A549 (cell line): ENCODE results near the gene RASL10A. TPM values are rescaled to one million over a fixed set of nuclear protein-coding genes. Genes with fewer than 3 reads are reported as not detected.

Source experiments
- ATAC-seq, 2 experiments: fragments of 200-7000 bp in 1 of 2; fragments of >200 bp in 1 of 2; cut with Nextera tagmentation in 1 of 2; cut with Tn5 transposase in 1 of 2; 3 replicates each; pipeline versions ENCODE4 v1.8.0 to v1.9.1; 2018 to 2020; ENCODE audit warnings: mild to moderate bottlenecking in 1 of 2, moderate library complexity in 1 of 2
- CTCF ChIA-PET: fragments of 300-600 bp; sonication (Branson Sonifier 250); formaldehyde crosslinking; extraction: SDS; loops from one replicate; lab custom pipeline; 2021; ENCODE audit warnings: antibody characterized with exemption, inconsistent platforms; lab: Yijun Ruan, JAX
- POLR2A ChIA-PET: fragments of 350-600 bp; formaldehyde crosslinking; extraction: SDS; loops from one replicate; lab custom pipeline; 2021; ENCODE audit warnings: antibody characterized with exemption, inconsistent platforms; lab: Yijun Ruan, JAX
- DNase-seq, 2 experiments: peaks; one replicate each; pipeline versions ENCODE4 v3.0.0 to v3.0.0-alpha.2; 2011 to 2016; ENCODE audit warnings: low read depth in 1 of 2, low spot score in 1 of 2
- FAIRE-seq: peaks from 2 replicates; lab custom pipeline; 2011; peaks lifted over from hg19 to GRCh38; lab: Jason Lieb, UNC
- H3K27ac ChIP-seq, 2 experiments: fragments of >200 bp; sonication (Bioruptor Twin); formaldehyde crosslinking; 3 replicates each; pipeline ENCODE4 v1.5.1; 2016 to 2017
- H3K4me1 ChIP-seq: fragments of >200 bp; sonication (Bioruptor Twin); formaldehyde crosslinking; 3 replicates; pipeline ENCODE4 v1.6.1; 2016
- H3K4me2 ChIP-seq: fragments of >200 bp; sonication (Bioruptor Twin); formaldehyde crosslinking; 3 replicates; pipeline ENCODE4 v1.6.1; 2016
- H3K4me3 ChIP-seq: fragments of >200 bp; sonication (Bioruptor Twin); formaldehyde crosslinking; 3 replicates; pipeline ENCODE4 v1.5.1; 2016
- H3K9me3 ChIP-seq: fragments of >200 bp; sonication (Bioruptor Twin); formaldehyde crosslinking; 3 replicates; pipeline ENCODE4 v1.6.1; 2016
- CBX2 ChIP-seq: fragments of 200-600 bp; sonication (generic); IDR thresholded peaks from 2 replicates; pipeline ENCODE4 v1.6.1; 2016; ENCODE audit warnings: low read depth, mild to moderate bottlenecking, borderline replicate concordance
- CHD4 ChIP-seq: fragments of 200-600 bp; sonication (generic); IDR thresholded peaks from 2 replicates; pipeline ENCODE4 v1.6.1; 2016; ENCODE audit warnings: antibody characterized with exemption, mild to moderate bottlenecking, borderline replicate concordance
- EHMT2 ChIP-seq: fragments of 200-600 bp; sonication (generic); IDR thresholded peaks from 2 replicates; pipeline ENCODE4 v1.6.1; 2016; ENCODE audit warnings: antibody characterized with exemption, low read depth, mild to moderate bottlenecking, moderate library complexity
- EP300 ChIP-seq, 2 experiments: fragments of >200 bp; sonication (Bioruptor Twin); formaldehyde crosslinking; IDR thresholded peaks; 2 replicates in 1 of 2; 3 replicates in 1 of 2; pipeline ENCODE4 v1.6.1; 2016 to 2017
- FOXS1 ChIP-seq: fragments of 250-450 bp; sonication (Bioruptor Pico); IDR thresholded peaks from 2 replicates; pipeline ENCODE4 v1.5.0; 2020; ENCODE audit warnings: mild to moderate bottlenecking, moderate library complexity
- GATA3 ChIP-seq: IDR thresholded peaks from 2 replicates; pipeline ENCODE4 v1.6.1; 2012; ENCODE audit warnings: borderline replicate concordance
- HEYL ChIP-seq: fragments of 250-450 bp; sonication (Bioruptor Pico); IDR thresholded peaks from 2 replicates; pipeline ENCODE4 v1.8.0; 2021; ENCODE audit warnings: mild to moderate bottlenecking, moderate library complexity
- HOXA7 ChIP-seq: fragments of 250-450 bp; sonication (Bioruptor Pico); IDR thresholded peaks from 2 replicates; pipeline ENCODE4 v1.5.0; 2020; ENCODE audit warnings: mild to moderate bottlenecking, moderate library complexity
- HOXB13 ChIP-seq: fragments of 250-450 bp; sonication (Bioruptor Pico); IDR thresholded peaks from 2 replicates; pipeline ENCODE4 v1.5.0; 2020; ENCODE audit warnings: low read depth, mild to moderate bottlenecking, moderate library complexity
- HOXB5 ChIP-seq: fragments of 250-450 bp; sonication (Bioruptor Pico); IDR thresholded peaks from 2 replicates; pipeline ENCODE4 v1.5.0; 2020; ENCODE audit warnings: mild to moderate bottlenecking, moderate library complexity
- MAFK ChIP-seq: fragments of 450-650 bp; IDR thresholded peaks from 2 replicates; pipeline ENCODE4 v1.6.1; 2014; ENCODE audit not compliant: partially characterized antibody
- MYC ChIP-seq: IDR thresholded peaks from 2 replicates; pipeline ENCODE4 v1.6.1; 2012; ENCODE audit warnings: mild to moderate bottlenecking, inconsistent platforms, low read length, improper control_type of control experiment, borderline replicate concordance
- NPAS2 ChIP-seq: fragments of 250-450 bp; sonication (Bioruptor Pico); IDR thresholded peaks from 2 replicates; pipeline ENCODE4 v1.8.0; 2022; ENCODE audit warnings: mild to moderate bottlenecking, moderate library complexity, borderline replicate concordance
- NR3C1 ChIP-seq: fragments of >200 bp; sonication (Bioruptor Twin); formaldehyde crosslinking; IDR thresholded peaks from 3 replicates; pipeline ENCODE4 v1.6.1; 2017
- POLR2A ChIP-seq: IDR thresholded peaks from 2 replicates; pipeline ENCODE4 v1.6.1; 2012; ENCODE audit warnings: mild to moderate bottlenecking, low read length
- RARB ChIP-seq: fragments of 250-450 bp; sonication (Bioruptor Pico); IDR thresholded peaks from 2 replicates; pipeline ENCODE4 v1.8.0; 2021; ENCODE audit warnings: mild to moderate bottlenecking, moderate library complexity
- ZFP36 ChIP-seq: fragments of 450-650 bp; IDR thresholded peaks from 2 replicates; pipeline ENCODE4 v1.6.1; 2014; ENCODE audit warnings: borderline replicate concordance; ENCODE audit not compliant: partially characterized antibody
- ZSCAN20 ChIP-seq: fragments of 250-450 bp; sonication (Bioruptor Pico); IDR thresholded peaks from 2 replicates; pipeline ENCODE4 v1.8.0; 2022; ENCODE audit warnings: mild to moderate bottlenecking, moderate library complexity
- WGBS: methylation state at CpG from one replicate; pipeline ENCODE4 v1.1.6; 2017; ENCODE audit errors: missing lambda C conversion rate; 5-methylcytosine and 5-hydroxymethylcytosine counted together
- polyA plus RNA-seq, 4 experiments: library from polyadenylated mRNA; depleted of rRNA in 3 of 4; stranded (reverse); fragments of >200 nt; fragmentation: RNase III in 1 of 4; extraction: RNeasy Plus Mini Kit Qiagen cat#74134 plus additional on column Dnase treatment in 1 of 4; gene quantifications; 2 replicates in 3 of 4; 3 replicates in 1 of 4; pipeline ENCODE4 v1.2.3, GENCODE V29; 2011 to 2017
- TF ChIP-seq, protein P1 (sequence below): fragments of >200 bp; sonication (Bioruptor Twin); formaldehyde crosslinking; IDR thresholded peaks from 2 replicates; pipeline ENCODE4 v1.6.1; 2016
- TF ChIP-seq, protein P2 (sequence below): IDR thresholded peaks from 2 replicates; pipeline ENCODE4 v1.6.1; 2012
- TF ChIP-seq, protein P3 (sequence below): fragments of >200 bp; sonication (Bioruptor Twin); formaldehyde crosslinking; IDR thresholded peaks from 3 replicates; pipeline ENCODE4 v1.5.1; 2016
- TF ChIP-seq, protein P4 (sequence below): IDR thresholded peaks from 2 replicates; pipeline ENCODE4 v1.6.1; 2012
- TF ChIP-seq, protein P5 (sequence below): IDR thresholded peaks from 2 replicates; pipeline ENCODE4 v1.6.1; 2012; ENCODE audit warnings: low read depth, borderline replicate concordance
- TF ChIP-seq, protein P6 (sequence below): fragments of 150-350 bp; IDR thresholded peaks from 2 replicates; pipeline ENCODE4 v1.6.1; 2014; ENCODE audit warnings: low read depth, mild to moderate bottlenecking, low read length

RASL10A gene
- polyA plus RNA-seq, 2 of the 4 experiments (the other 2 are of a cell fraction), result 0.08 to 0.25 TPM

DNA sequence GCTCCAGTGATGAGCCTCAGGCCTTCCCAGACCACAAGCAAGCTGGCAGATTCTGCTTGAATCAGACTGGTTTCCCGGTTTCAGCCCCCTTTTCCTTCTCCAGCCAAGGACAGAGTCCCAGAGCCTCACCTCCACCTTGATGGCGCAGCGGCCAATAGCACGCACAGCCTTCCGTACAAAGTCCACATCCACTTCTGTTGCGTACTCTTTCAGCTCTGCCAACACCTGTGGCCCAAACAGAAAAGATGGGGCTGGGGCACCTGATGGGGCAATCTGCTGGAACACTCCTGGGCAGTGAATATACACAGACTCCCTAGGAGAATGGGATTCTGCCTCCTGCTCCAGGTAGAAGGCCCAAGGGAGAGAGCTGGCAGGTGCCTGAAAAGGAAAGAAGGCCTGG lies 35.5 kb upstream of the RASL10A start (continued):
- TF ChIP-seq, protein P1, sequence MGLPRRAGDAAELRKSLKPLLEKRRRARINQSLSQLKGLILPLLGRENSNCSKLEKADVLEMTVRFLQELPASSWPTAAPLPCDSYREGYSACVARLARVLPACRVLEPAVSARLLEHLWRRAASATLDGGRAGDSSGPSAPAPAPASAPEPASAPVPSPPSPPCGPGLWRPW, result no peak
- TF ChIP-seq, protein P2, sequence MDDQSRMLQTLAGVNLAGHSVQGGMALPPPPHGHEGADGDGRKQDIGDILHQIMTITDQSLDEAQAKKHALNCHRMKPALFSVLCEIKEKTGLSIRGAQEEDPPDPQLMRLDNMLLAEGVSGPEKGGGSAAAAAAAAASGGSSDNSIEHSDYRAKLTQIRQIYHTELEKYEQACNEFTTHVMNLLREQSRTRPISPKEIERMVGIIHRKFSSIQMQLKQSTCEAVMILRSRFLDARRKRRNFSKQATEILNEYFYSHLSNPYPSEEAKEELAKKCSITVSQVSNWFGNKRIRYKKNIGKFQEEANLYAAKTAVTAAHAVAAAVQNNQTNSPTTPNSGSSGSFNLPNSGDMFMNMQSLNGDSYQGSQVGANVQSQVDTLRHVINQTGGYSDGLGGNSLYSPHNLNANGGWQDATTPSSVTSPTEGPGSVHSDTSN, result no peak
- no peak for TF ChIP-seq MAFK
- TF ChIP-seq, protein P3, sequence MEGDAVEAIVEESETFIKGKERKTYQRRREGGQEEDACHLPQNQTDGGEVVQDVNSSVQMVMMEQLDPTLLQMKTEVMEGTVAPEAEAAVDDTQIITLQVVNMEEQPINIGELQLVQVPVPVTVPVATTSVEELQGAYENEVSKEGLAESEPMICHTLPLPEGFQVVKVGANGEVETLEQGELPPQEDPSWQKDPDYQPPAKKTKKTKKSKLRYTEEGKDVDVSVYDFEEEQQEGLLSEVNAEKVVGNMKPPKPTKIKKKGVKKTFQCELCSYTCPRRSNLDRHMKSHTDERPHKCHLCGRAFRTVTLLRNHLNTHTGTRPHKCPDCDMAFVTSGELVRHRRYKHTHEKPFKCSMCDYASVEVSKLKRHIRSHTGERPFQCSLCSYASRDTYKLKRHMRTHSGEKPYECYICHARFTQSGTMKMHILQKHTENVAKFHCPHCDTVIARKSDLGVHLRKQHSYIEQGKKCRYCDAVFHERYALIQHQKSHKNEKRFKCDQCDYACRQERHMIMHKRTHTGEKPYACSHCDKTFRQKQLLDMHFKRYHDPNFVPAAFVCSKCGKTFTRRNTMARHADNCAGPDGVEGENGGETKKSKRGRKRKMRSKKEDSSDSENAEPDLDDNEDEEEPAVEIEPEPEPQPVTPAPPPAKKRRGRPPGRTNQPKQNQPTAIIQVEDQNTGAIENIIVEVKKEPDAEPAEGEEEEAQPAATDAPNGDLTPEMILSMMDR, result no peak
- no peak for TF ChIP-seq EP300 (IDR thresholded peaks at IDR 0.05)

DNA sequence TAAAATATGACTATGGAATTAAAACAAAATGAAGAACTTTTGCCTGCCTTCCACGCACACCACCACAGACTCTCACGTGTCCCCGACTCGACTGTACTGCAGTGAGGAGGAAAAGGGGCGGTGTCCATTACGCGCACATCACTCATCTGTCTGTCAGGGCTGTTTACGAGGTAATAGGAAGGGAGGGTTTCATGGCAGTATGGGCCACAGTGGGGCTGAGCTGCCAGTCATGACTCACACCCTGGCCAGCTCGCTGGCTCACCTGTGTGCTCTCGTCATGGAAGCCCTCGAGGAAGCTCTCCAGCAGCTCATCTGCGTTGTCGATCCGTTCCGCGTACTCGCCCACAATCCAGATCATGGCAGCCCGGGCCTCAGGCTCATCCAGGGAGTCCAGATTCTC lies 33.5 kb upstream of the RASL10A start:
- H3K9me3 ChIP-seq, result no peaks in the 10 kb centered on the region
- H3K4me1 ChIP-seq, result peaks cover 8% of the 10 kb centered on the region; the same call in 1 of the 3 replicates
- no peak overlapping the region for H3K27ac ChIP-seq
- TF ChIP-seq, protein P4, sequence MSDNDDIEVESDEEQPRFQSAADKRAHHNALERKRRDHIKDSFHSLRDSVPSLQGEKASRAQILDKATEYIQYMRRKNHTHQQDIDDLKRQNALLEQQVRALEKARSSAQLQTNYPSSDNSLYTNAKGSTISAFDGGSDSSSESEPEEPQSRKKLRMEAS, result no peak
- TF ChIP-seq, protein P2, result no peak
- TF ChIP-seq ZFP36, result no peak
- no peak for TF ChIP-seq HOXB5
- no peak for TF ChIP-seq NPAS2 (CRISPR knock-in tag)
- TF ChIP-seq, protein P5, sequence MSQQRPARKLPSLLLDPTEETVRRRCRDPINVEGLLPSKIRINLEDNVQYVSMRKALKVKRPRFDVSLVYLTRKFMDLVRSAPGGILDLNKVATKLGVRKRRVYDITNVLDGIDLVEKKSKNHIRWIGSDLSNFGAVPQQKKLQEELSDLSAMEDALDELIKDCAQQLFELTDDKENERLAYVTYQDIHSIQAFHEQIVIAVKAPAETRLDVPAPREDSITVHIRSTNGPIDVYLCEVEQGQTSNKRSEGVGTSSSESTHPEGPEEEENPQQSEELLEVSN, result no peak
- ChIA-PET CTCF (interaction anchor here (1.5 to 5.7 kb wide), 2 partner anchors 10 to 47 kb away, joined by 3 to 33 read pairs; no protein-coding TSS in a partner anchor), POLR2A (no interaction called here)
- DNase-seq (no peak), FAIRE-seq (no peak), ATAC-seq (no peak)
- 90% methylated on average over 18 of the region's 18 CpGs for WGBS
- H3K4me2 ChIP-seq, result no peak overlapping the region
- no peak overlapping the region for H3K4me3 ChIP-seq

DNA sequence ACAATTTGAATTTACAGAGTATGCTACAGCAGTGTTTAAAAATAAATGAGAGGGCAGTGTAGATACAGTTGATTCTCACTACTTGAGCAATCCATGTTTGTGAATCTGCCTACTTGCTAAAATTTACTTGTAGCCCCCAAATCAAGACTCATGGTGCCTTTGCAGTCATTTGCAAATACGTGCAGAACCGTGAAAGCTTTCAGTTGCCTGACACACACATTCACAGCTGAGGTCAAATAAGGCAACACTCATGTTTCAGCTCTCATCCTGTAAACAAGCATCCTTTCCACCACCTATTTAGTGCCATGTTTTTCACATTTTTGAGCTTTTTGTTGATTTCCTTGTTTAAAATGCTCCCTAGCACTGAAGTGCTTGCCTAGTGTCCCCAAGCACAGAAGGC lies 32.5 kb upstream of the RASL10A start:
- no peaks in the 10 kb centered on the region for H3K9me3 ChIP-seq
- H3K4me1 ChIP-seq, result peaks cover 8% of the 10 kb centered on the region; the same call in 1 of the 3 replicates
- CTCF ChIA-PET, result interaction anchor here (1.5 to 5.7 kb wide), 3 partner anchors 11 to 46 kb away, joined by 3 to 33 read pairs (median 7); partner anchors contain the start of gene GAS2L1
- 83% methylated on average over 2 of the region's 2 CpGs for WGBS
- no peak for DNase-seq
- H3K4me2 ChIP-seq, result no peak overlapping the region
- H3K4me3 ChIP-seq, result no peak overlapping the region
- POLR2A ChIA-PET, result no interaction called here
- no peak for FAIRE-seq
- ATAC-seq, result no peak
- H3K27ac ChIP-seq, result no peak overlapping the region
- TF ChIP-seq HEYL (CRISPR knock-in tag) (no peak), HOXB13 (no peak), ZSCAN20 (CRISPR knock-in tag) (no peak), FOXS1 (CRISPR knock-in tag) (no peak), POLR2A (no peak), RARB (CRISPR knock-in tag) (no peak), MYC (no peak), NR3C1 (no peak), HOXA7 (CRISPR knock-in tag) (no peak), EHMT2 (no peak), GATA3 (no peak), CBX2 (no peak), CHD4 (no peak)
- TF ChIP-seq, protein P4, result no peak
- TF ChIP-seq, protein P6, sequence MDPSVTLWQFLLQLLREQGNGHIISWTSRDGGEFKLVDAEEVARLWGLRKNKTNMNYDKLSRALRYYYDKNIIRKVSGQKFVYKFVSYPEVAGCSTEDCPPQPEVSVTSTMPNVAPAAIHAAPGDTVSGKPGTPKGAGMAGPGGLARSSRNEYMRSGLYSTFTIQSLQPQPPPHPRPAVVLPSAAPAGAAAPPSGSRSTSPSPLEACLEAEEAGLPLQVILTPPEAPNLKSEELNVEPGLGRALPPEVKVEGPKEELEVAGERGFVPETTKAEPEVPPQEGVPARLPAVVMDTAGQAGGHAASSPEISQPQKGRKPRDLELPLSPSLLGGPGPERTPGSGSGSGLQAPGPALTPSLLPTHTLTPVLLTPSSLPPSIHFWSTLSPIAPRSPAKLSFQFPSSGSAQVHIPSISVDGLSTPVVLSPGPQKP, result no peak
- TF ChIP-seq, protein P2, result no peak
- TF ChIP-seq, protein P3, result no peak
